ENCODE data around the gene ZNF845. TPM values are rescaled to one million over a fixed set of nuclear protein-coding genes. Genes with fewer than 3 reads are reported as not detected.

The ZNF845 gene
- total and polyA plus RNA-seq, 4 donors: 0.68 to 5.8 (median 1.5) TPM

DNA sequence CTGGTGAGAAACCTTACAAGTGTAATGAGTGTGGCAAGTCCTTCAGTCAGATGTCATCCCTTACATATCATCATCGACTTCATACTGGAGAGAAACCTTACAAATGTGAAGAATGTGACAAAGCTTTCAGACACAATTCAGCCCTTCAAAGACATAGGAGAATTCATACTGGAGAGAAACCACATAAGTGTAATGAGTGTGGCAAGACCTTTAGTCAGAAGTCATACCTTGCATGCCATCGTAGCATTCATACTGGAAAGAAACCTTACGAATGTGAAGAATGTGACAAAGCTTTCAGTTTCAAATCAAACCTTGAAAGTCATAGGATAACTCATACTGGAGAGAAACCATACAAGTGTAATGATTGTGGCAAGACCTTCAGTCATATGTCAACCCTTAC lies 47.8 kb downstream of the ZNF845 start (continued):
- TF ChIP-seq, protein P1, sequence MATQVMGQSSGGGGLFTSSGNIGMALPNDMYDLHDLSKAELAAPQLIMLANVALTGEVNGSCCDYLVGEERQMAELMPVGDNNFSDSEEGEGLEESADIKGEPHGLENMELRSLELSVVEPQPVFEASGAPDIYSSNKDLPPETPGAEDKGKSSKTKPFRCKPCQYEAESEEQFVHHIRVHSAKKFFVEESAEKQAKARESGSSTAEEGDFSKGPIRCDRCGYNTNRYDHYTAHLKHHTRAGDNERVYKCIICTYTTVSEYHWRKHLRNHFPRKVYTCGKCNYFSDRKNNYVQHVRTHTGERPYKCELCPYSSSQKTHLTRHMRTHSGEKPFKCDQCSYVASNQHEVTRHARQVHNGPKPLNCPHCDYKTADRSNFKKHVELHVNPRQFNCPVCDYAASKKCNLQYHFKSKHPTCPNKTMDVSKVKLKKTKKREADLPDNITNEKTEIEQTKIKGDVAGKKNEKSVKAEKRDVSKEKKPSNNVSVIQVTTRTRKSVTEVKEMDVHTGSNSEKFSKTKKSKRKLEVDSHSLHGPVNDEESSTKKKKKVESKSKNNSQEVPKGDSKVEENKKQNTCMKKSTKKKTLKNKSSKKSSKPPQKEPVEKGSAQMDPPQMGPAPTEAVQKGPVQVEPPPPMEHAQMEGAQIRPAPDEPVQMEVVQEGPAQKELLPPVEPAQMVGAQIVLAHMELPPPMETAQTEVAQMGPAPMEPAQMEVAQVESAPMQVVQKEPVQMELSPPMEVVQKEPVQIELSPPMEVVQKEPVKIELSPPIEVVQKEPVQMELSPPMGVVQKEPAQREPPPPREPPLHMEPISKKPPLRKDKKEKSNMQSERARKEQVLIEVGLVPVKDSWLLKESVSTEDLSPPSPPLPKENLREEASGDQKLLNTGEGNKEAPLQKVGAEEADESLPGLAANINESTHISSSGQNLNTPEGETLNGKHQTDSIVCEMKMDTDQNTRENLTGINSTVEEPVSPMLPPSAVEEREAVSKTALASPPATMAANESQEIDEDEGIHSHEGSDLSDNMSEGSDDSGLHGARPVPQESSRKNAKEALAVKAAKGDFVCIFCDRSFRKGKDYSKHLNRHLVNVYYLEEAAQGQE (IDR thresholded peaks at IDR 0.05): no peak
- TF ChIP-seq HNF4A (conservative IDR thresholded peaks at IDR 0.05) (no peak), TAF1 (conservative IDR thresholded peaks at IDR 0.05) (no peak), JUND (IDR thresholded peaks at IDR 0.05) (no peak)

- no peak overlapping the region for H3K4me3 ChIP-seq (ENCODE audit: low read depth in 1 of 3, low read length in 3 of 3)
- peaks cover 24 to 62% (median 34%) of the 10 kb centered on the region in 4 donors for H3K9me3 ChIP-seq (ENCODE audit: control insufficient read depth in 4 of 4, low read length in 3 of 4)
- no peak for DNase-seq (ENCODE audit: low spot score)
- H3K27me3 ChIP-seq (ENCODE audit: control insufficient read depth in 4 of 4, insufficient read depth in 4 of 4, low read length in 3 of 4): no peaks in the 10 kb centered on the region
- H3K4me1 ChIP-seq (ENCODE audit: control insufficient read depth in 4 of 4, insufficient read depth in 4 of 4, low read length in 3 of 4): no peaks in the 10 kb centered on the region
- TF ChIP-seq TAF1 (conservative IDR thresholded peaks at IDR 0.05) (no peak), YY1 (IDR thresholded peaks at IDR 0.05) (no peak), ATF3 (IDR thresholded peaks at IDR 0.05) (no peak), HNF4A (conservative IDR thresholded peaks at IDR 0.05) (no peak), SP1 (IDR thresholded peaks at IDR 0.05) (no peak), EGR1 (IDR thresholded peaks at IDR 0.05; ENCODE audit: low read depth in 2 of 2) (no peak), NR2F2 (IDR thresholded peaks at IDR 0.05) (no peak), HNF4G (IDR thresholded peaks at IDR 0.05) (no peak), GABPA (IDR thresholded peaks at IDR 0.05 in 1 of 2, conservative IDR thresholded peaks at IDR 0.05 in 1 of 2) (no peak), RAD21 (IDR thresholded peaks at IDR 0.05) (no peak), JUND (IDR thresholded peaks at IDR 0.05) (no peak), FOXA2 (IDR thresholded peaks at IDR 0.05) (no peak), RXRA (IDR thresholded peaks at IDR 0.05) (no peak), FOXA1 (IDR thresholded peaks at IDR 0.05) (no peak)
- TF ChIP-seq, protein P2, sequence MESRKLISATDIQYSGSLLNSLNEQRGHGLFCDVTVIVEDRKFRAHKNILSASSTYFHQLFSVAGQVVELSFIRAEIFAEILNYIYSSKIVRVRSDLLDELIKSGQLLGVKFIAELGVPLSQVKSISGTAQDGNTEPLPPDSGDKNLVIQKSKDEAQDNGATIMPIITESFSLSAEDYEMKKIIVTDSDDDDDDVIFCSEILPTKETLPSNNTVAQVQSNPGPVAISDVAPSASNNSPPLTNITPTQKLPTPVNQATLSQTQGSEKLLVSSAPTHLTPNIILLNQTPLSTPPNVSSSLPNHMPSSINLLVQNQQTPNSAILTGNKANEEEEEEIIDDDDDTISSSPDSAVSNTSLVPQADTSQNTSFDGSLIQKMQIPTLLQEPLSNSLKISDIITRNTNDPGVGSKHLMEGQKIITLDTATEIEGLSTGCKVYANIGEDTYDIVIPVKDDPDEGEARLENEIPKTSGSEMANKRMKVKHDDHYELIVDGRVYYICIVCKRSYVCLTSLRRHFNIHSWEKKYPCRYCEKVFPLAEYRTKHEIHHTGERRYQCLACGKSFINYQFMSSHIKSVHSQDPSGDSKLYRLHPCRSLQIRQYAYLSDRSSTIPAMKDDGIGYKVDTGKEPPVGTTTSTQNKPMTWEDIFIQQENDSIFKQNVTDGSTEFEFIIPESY (IDR thresholded peaks at IDR 0.05): no peak
- TF ChIP-seq, protein P3, sequence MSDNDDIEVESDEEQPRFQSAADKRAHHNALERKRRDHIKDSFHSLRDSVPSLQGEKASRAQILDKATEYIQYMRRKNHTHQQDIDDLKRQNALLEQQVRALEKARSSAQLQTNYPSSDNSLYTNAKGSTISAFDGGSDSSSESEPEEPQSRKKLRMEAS (IDR thresholded peaks at IDR 0.05): no peak
- TF ChIP-seq, protein P1 (IDR thresholded peaks at IDR 0.05): no peak
- TF ChIP-seq, protein P4, sequence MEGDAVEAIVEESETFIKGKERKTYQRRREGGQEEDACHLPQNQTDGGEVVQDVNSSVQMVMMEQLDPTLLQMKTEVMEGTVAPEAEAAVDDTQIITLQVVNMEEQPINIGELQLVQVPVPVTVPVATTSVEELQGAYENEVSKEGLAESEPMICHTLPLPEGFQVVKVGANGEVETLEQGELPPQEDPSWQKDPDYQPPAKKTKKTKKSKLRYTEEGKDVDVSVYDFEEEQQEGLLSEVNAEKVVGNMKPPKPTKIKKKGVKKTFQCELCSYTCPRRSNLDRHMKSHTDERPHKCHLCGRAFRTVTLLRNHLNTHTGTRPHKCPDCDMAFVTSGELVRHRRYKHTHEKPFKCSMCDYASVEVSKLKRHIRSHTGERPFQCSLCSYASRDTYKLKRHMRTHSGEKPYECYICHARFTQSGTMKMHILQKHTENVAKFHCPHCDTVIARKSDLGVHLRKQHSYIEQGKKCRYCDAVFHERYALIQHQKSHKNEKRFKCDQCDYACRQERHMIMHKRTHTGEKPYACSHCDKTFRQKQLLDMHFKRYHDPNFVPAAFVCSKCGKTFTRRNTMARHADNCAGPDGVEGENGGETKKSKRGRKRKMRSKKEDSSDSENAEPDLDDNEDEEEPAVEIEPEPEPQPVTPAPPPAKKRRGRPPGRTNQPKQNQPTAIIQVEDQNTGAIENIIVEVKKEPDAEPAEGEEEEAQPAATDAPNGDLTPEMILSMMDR (IDR thresholded peaks at IDR 0.05; ENCODE audit: low read depth, low read length, missing input control): no peak
- WGBS: 89% methylated on average over 3 of the region's 3 CpGs
- no peak overlapping the region for H3K27ac ChIP-seq (ENCODE audit: low read depth in 1 of 2, low read length in 2 of 2)
- no peak overlapping the region for H3K9ac ChIP-seq (ENCODE audit: low read depth in 1 of 2, low read length in 2 of 2)
- peaks cover 0 to 2% (median 0%) of the 10 kb centered on the region in 4 donors for H3K36me3 ChIP-seq (ENCODE audit: control insufficient read depth in 4 of 4, insufficient read depth in 3 of 4, low read depth in 1 of 4, low read length in 3 of 4)
These were observed 54.6 kb downstream of the ZNF845 start for GRCh38 chr19:53388168-53388567.

Measured in liver (tissue), 9 donors.